Stimulated activated CD8-positive, alpha-beta memory T cell treated with anti-CD3 and anti-CD28 coated beads, Interleukin-7, amount 100 ng/mL, for 1 hour (primary cell): Measurements from ENCODE around the gene UBE2V1.
A peak's percentile ranks its signal among the peaks of the same experiment; 100 is the strongest.
"Not testable (repeated sequence)": the region's sequence is repeated elsewhere in the genome, so short reads cannot be mapped to it uniquely, and the experiment has no call there.

Experiments
- DNase-seq, 2 donors: peaks; one replicate each; pipeline ENCODE4 v3.0.0-alpha.2; 2020; ENCODE audit warnings: low read depth in 2 of 2

UBE2V1 gene

DNA sequence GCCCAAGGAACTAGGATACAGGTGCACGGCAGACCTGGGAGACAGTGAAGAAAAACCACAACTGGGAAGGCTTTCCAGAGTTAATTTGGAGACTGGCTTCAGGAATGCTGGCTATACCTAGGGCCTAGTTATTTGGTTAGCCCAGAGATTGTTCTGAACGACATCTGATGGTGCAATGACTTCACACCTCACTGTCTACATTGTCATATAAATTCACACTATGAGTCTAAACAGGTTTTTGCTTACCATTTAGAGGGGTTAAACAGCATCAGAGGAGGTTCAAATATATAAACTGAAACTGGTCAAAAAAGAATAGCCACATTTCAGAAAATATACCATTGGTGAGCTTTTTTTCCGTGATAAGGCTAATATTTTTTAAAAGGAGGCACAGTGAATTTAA, 16.7 kb downstream of the UBE2V1 start:
- no peak for DNase-seq

- DNase-seq = no peak
Measured at GRCh38 chr20:50095476-50096078, 17.4 kb downstream of the UBE2V1 start.

DNA sequence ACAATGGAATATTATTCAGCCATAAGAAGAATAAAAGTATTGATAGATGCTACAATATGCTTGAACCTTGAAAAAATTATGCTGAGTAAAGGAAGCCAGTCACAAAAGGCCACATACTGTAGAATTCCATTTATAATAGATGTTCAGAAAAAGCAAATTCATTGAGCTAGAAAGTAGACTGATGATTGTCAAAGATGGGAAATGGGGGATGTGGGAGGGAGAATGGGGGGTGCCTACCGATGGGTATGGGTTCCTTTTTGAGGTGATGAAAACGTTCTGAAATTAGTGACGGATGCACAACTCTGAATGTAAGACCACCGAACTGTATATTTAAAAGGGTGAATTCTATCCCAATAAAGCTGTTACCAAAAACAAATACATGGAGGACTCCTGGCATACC, 18.4 kb downstream of the UBE2V1 start:
- DNase-seq = no peak

- DNase-seq = no peak
Measured at GRCh38 chr20:50093240-50093639, 19.7 kb downstream of the UBE2V1 start.

GRCh38 chr20:50092436-50092835, 20.5 kb downstream of the UBE2V1 start:
- DNase-seq = no peak

DNA sequence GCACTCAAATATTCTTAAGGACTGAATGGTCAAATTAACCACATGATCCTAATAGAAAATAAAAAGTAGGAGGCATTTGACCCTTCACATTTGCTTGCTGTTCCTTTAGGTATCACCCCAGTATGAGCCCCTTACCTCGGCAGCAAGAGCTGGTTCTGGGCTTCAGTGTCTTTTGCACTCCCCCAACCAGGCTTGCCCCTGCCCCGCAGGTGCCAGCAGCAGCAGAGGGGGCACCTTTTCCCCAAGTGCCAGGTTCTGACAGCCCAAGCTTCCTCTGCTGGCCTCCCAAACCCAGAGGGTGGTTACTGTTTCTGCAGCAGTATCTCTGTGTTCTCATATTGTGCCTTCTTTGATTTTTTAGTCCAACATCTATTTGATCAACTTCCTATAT, 23.2 kb downstream of the UBE2V1 start:
- no peak for DNase-seq

GRCh38 chr20:50089140-50089786, 23.7 kb downstream of the UBE2V1 start:
- no peak for DNase-seq

DNA sequence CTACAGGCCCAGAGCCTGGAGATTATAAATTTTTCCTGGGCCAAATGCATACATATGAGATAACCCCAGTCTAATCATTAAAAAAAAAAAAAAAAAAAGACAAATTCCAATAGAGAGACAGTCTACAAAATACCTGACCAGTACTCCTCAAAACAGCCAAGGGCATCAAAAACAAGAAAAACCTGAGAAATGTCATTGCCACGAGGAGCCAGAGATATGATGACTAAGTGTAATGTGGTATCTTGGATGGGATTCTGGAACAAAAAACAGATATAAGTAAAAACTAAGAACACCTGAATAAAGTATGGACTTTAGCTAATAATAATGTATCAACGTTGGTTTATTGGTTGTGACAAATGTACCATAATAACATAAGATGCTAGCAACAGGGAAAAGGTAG, 24.9 kb downstream of the UBE2V1 start:
- no peak for DNase-seq

DNA sequence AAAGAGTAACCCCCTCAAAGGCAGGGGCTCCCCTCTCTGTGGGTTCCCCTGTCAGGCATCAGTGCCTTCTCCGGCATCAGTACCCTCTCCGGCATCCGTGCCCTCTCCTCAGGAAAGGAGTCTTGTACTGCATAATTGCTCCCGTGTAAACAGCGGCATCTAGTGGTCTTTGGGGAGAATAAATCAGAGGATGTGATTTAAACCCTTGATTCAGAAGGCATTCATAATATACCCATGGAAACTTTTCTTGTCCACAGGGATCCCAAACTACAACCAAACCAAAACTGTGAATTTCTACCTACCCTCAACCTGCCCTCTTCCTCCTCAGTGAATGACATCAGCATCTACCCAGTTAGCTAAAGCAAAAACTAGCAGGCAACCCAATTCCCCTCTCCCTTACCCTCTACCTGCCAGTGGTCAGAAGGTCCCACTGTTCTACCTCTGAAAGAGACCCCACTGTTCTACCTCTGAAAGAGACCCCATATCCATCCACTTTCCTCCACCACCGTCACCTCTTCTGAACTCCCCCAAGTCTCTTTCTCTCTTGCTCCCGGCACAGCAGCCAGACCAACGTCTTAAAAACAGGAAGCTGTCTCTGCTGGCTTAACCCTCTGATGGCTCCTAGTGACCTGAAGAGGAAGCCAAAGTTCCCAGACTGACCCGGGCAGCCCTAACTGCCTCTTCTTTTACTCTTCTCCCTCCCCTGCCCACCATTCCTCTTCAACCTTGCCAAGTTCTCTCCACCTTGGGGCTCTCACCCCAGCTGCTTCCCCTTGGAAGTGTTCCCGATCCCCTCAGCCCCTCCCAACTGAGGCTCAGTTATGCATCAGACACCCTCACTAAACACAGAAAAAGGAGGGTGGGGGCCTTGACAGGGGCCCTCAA, 27.2 kb downstream of the UBE2V1 start:
- DNase-seq = no peak

GRCh38 chr20:50085146-50085480, 27.8 kb downstream of the UBE2V1 start:
- no peak for DNase-seq

DNA sequence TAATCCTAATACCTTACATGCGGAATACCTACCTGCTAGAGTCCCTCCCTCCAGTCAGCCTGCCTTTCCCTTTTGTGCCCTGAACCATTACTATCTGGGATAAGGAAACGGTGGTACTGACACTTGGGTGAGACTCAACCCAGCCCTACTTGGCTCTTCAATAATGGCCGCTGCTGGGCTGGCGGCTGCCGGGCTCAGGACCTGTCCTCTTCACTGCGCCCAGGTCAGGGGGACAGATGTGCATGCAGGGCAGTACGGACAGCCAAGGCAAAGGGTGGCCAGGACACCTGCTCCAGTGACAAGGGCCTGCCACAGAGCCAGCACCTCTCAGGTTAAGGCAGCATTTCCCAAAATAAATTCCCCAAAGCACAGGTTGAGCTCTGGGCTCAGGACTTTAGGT, 29.9 kb downstream of the UBE2V1 start:
- no peak for DNase-seq

DNA sequence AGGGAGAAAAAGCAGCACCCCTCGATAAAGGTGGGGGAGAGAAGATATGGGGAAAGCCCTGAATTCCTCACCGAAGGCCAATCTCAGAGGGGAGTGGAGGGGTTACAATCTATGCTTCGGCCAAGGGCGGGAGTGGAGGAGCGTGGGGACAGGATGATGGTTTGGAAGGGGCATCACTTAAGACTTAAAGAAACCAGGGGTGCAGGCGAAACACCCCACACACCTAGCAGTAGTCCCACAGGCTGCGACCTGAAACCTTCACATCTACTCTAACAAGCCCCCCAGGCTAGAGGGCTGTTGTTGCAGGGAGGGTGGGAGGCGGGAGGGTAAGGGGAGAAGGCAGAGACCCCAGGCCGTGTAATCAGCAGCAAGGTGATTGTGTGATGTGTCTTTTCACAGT, 30.9 kb downstream of the UBE2V1 start:
- DNase-seq = not testable (repeated sequence)

DNA sequence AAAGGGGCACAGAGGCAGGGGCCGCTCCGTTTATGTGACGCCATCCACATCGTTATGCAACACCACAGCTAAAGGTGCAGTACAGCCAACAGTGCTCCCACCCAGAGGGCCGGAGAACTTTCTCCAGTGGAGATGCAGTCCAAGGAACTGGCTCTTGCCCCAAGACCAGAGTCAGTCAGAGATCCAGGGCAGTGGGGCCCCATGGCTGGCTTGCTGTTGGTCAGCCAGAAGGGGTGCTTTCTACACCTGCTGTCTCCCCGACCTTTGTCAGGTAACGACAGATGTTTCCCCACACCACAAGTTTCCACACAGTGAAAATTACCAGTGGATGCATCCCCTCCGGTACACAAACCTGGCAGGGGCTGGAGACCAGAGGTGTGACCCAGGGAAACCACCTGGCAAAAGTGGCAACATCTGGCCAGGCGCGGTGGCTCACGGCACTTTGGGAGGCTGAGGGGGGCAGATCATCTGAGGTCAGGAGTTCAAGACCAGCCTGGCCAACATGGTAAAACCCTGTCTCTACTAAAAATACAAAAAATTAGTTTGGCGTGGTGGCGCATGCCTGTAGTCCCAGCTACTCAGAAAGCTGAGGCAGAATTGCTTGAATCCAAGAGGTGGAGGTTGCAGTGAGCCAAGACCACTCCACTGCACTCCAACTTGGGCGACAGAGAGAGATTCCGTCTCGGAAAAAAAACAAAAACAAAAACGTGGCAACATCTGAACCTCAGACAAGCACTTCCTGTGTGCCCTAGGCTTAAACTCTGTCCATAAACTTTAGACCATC, 34.9 kb downstream of the UBE2V1 start:
- no peak for DNase-seq

DNA sequence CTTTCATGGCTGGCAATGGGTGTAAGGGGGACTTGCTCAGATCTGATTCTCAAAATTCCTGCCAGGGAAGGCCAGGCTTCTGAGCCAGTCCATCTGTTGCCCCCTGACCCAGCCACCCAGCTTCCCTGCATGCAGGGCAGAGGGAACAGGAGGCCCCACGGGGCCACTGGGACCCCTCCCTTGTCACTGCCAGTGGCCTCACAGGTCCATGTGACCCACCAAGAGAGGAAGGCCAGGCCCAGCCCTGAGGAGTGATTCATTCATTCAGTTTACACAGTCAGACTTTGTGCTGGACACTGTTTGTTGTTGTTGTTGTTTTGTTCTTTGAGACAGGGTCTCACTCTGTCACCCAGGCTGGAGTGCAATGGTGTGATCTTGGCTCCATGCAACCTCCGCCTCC, 39.5 kb downstream of the UBE2V1 start:
- DNase-seq = no peak

DNA sequence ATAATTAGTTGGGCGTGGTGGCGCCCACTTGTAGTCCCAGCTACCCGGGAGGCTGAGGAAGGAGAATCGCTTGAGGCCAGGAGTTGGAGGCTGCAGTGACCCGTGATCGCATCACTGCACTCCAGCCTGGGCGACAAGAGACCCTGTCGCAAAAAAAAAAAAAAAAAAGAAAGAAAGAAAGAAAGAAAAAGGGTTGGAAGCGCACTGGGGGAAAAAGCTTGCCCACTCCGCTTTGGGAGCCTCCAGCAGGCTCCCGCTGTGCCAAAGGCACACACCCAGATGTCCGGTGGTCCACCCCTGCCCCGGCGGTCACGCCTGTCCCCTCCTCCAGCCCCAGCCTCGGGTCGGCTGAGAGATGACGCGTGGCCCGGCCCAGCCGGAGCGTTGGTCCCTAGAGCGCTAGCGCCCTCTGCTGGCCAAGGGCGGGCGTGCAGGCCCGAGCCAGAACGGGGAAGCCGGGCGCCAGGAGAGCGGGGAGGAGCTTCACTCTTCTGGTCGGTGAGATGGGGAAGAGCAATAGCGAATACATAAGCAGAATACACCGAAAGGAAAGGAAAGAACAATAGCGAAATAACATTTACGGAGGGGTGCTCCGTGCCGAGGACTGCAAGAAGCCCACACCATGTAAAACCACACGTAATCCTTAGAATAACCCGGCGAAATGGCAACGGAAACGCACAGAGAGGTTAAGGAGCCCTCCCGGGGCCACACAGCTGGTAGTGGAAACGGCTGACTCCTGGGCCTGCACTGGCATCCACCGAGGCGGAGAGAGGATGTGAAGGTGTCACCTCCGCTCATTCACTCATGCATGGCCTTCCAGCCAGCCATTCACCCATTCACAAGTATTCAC, 41.7 kb downstream of the UBE2V1 start:
- DNase-seq = peak; percentile 89 to 93

- DNase-seq = no peak
Measured at GRCh38 chr20:50070361-50070760, 42.6 kb downstream of the UBE2V1 start.

DNA sequence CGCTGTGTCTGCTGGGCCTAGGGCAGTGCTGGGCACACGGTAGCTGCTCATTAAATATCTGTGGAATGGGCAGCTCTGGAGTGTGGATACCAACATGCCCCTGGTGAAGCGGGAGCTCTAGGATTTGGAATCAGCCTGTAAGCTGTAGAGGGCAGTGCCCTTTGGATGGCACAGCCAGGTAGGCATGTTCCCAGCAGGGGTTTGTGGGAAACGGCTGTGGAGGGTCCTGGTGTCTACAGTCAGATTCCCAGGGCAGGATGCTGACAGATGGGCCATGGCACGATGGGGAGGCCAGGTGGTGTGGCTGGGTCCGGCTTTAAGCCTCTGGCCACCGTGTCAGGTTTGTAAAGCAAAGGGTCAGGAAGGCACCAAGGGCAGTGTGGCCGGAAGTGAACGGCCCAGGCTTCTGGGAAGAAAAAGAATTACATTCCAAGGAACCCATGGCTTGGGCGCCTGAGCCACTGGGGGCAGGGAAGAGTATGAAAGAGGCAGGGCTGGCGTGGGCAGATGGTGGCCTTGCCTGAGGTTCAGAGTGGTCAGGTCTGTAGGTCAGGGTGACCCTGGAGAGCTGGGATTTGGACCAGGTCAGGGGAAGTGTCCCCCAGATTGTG, 44.8 kb downstream of the UBE2V1 start:
- no peak for DNase-seq

DNA sequence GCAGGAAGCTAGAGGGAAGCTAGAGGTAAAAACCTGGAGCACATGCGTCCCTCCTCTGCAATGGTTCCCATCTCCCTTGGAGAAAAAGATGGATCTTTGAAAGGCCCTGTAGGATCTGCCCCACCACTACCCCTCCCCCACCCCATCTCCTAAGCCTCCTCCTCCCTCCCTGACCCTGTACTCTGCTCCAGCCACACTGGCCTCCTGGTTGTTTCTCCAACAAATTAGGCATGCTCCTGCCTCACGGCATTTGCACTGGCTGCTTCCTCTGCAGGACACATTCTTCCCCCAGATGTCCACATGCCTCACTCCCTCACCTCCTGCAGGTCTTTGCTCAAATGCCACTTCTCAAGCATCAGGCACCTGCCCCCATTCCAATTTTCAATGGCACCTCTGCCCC, 45.5 kb downstream of the UBE2V1 start:
- DNase-seq = no peak

- DNase-seq = no peak
Measured at GRCh38 chr20:50067018-50067417, 45.9 kb downstream of the UBE2V1 start.

GRCh38 chr20:50066161-50066834, 46.7 kb downstream of the UBE2V1 start:
- no peak for DNase-seq

GRCh38 chr20:50065325-50065615, 47.7 kb downstream of the UBE2V1 start:
- DNase-seq = no peak
